Suprapubic skin (tissue), 3 donors: ENCODE results near the gene CFAP90.

Source experiments
- EP300 ChIP-seq: sonication (generic); formaldehyde crosslinking; IDR thresholded peaks from one replicate; pipeline ENCODE4 v1.6.1; 2017; ENCODE audit warnings: antibody characterized with exemption
- POLR2A ChIP-seq, 2 donors: fragments of 450-650 bp; IDR thresholded peaks; one replicate each; pipeline ENCODE4 v1.6.1; 2017; ENCODE audit warnings: antibody characterized with exemption in 2 of 2, mild to moderate bottlenecking in 2 of 2, moderate library complexity in 2 of 2
- TF ChIP-seq, protein P1 (sequence below), 2 donors: fragments of 200-600 bp in 1 of 2; fragments of 450-650 bp in 1 of 2; sonication (generic) in 1 of 2; IDR thresholded peaks; one replicate each; pipeline ENCODE4 v1.5.1; 2016 to 2019; ENCODE audit warnings: antibody characterized with exemption in 2 of 2, mild to moderate bottlenecking in 1 of 2, moderate library complexity in 1 of 2

DNA sequence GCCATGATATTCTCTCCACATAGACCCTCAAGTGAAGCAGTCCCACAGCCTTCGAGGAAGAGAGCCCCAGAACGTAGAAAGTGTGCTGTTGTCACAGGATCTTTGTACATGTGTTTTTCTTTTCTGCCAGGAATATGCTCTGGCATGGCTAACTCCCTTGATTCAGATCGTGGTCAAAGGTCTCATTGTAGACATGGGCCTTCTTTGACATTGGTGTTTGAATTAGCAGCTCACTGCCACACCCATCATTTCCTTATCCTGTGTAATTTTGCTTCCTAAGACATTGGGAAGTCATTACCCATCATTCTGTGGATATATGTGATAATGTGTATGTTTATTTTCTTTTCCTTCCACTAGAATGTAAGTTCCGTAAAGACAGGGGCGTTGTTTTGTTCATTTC, 43.5 kb upstream of the CFAP90 start:
- TF ChIP-seq, protein P1, sequence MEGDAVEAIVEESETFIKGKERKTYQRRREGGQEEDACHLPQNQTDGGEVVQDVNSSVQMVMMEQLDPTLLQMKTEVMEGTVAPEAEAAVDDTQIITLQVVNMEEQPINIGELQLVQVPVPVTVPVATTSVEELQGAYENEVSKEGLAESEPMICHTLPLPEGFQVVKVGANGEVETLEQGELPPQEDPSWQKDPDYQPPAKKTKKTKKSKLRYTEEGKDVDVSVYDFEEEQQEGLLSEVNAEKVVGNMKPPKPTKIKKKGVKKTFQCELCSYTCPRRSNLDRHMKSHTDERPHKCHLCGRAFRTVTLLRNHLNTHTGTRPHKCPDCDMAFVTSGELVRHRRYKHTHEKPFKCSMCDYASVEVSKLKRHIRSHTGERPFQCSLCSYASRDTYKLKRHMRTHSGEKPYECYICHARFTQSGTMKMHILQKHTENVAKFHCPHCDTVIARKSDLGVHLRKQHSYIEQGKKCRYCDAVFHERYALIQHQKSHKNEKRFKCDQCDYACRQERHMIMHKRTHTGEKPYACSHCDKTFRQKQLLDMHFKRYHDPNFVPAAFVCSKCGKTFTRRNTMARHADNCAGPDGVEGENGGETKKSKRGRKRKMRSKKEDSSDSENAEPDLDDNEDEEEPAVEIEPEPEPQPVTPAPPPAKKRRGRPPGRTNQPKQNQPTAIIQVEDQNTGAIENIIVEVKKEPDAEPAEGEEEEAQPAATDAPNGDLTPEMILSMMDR (IDR thresholded peaks at IDR 0.05), result no peak
- TF ChIP-seq EP300, result no peak
- TF ChIP-seq POLR2A (IDR thresholded peaks at IDR 0.05), result no peak
